KBM-7 (cell line): Measurements from ENCODE around the gene GMPPA.

Experiments used
- DNase-seq: peaks from one replicate; pipeline ENCODE4 v3.0.0-alpha.2; 2015
- in situ Hi-C: fragments of 300-500 bp; cut with MboI; formaldehyde crosslinking; loops from 2 replicates; pipeline ENCODE4 v1.14.3; 2020; ENCODE audit warnings: low sequenced_read_pairs, low pct_unique_long_range_greater_than_20kb, mixed read lengths

Gene GMPPA

GRCh38 chr2:219496825-219497494 is 1.7 kb upstream of the GMPPA start:
- no peak for DNase-seq
- in situ Hi-C loops = no loop called here

GRCh38 chr2:219497495-219498279 is 1.0 kb upstream of the GMPPA start:
- in situ Hi-C loops = no loop called here
- no peak for DNase-seq

- in situ Hi-C loops = no loop called here
- no peak for DNase-seq
Measured at GRCh38 chr2:219499058-219499307, 292 bp downstream of the GMPPA start.

GRCh38 chr2:219499555-219499954 is 864 bp downstream of the GMPPA start:
- in situ Hi-C loops = no loop called here

GRCh38 chr2:219500135-219500534 is 1.4 kb downstream of the GMPPA start:
- in situ Hi-C loops = no loop called here
- no peak for DNase-seq

More at GRCh38 chr2:219499555-219499954, 864 bp downstream of the GMPPA start:
- DNase-seq = no peak

- in situ Hi-C loops = no loop called here
- DNase-seq = no peak
Measured at GRCh38 chr2:219501849-219502248, 3.2 kb downstream of the GMPPA start.

- in situ Hi-C loops = no loop called here
- no peak for DNase-seq
Measured at GRCh38 chr2:219502618-219503017, 3.9 kb downstream of the GMPPA start.

- in situ Hi-C loops = no loop called here
- DNase-seq = no peak
Measured at GRCh38 chr2:219505585-219505984, 6.9 kb downstream of the GMPPA start.

- in situ Hi-C loops = no loop called here
- DNase-seq = no peak
Measured at GRCh38 chr2:219506153-219506801, 7.6 kb downstream of the GMPPA start.

- no peak for DNase-seq
- in situ Hi-C loops = no loop called here
Measured at GRCh38 chr2:219506802-219507526, 8.3 kb downstream of the GMPPA start.

GRCh38 chr2:219507581-219508443 is 9.1 kb downstream of the GMPPA start:
- DNase-seq = no peak
- in situ Hi-C loops = no loop called here

GRCh38 chr2:219508444-219508734 is 9.7 kb downstream of the GMPPA start:
- in situ Hi-C loops = no loop called here
- DNase-seq = no peak

- in situ Hi-C loops = no loop called here
- DNase-seq = no peak
Measured at GRCh38 chr2:219508971-219509779, 10.5 kb downstream of the GMPPA start.

- in situ Hi-C loops = no loop called here
- DNase-seq = peak; percentile 66
Measured at GRCh38 chr2:219509780-219510511, 11.3 kb downstream of the GMPPA start.

- no peak for DNase-seq
- in situ Hi-C loops = no loop called here
Measured at GRCh38 chr2:219510512-219511135, 11.9 kb downstream of the GMPPA start.

GRCh38 chr2:219511547-219512325 is 13.0 kb downstream of the GMPPA start:
- in situ Hi-C loops = no loop called here
- no peak for DNase-seq
